ENCODE results near the gene CCIN.

The CCIN gene

DNA sequence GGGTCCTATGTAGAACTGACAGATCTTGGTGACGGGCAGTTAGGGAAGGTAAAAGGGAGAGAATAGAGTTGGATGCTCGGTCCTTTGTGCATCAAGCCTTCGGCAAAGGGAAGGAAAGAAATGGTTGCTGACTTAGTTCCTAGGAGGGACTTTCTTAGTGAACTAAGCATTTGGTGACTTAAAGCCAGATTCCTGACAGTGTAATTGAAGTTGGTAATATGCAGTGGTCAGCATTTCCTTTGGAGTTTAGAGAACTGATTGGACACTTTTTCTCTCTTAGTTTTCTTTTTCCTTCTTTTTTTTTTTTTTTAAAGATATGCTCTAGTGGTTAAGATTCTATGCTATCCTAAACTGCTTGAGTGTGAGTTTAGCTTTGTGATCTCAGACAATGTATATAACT is 23.8 kb downstream of the CCIN start:
- TF ChIP-seq, protein P1, sequence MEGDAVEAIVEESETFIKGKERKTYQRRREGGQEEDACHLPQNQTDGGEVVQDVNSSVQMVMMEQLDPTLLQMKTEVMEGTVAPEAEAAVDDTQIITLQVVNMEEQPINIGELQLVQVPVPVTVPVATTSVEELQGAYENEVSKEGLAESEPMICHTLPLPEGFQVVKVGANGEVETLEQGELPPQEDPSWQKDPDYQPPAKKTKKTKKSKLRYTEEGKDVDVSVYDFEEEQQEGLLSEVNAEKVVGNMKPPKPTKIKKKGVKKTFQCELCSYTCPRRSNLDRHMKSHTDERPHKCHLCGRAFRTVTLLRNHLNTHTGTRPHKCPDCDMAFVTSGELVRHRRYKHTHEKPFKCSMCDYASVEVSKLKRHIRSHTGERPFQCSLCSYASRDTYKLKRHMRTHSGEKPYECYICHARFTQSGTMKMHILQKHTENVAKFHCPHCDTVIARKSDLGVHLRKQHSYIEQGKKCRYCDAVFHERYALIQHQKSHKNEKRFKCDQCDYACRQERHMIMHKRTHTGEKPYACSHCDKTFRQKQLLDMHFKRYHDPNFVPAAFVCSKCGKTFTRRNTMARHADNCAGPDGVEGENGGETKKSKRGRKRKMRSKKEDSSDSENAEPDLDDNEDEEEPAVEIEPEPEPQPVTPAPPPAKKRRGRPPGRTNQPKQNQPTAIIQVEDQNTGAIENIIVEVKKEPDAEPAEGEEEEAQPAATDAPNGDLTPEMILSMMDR (IDR thresholded peaks at IDR 0.05; ENCODE audit: low read depth, low read length, missing control alignments) = no peak
- peak overlapping the region; percentile 97 for H3K4me3 ChIP-seq (ENCODE audit: low read depth, low read length)
- DNase-seq (ENCODE audit: low read depth) = no peak
- in situ Hi-C loops (cut with HindIII; ENCODE audit: low sequenced_read_pairs) = no loop called here

DNA sequence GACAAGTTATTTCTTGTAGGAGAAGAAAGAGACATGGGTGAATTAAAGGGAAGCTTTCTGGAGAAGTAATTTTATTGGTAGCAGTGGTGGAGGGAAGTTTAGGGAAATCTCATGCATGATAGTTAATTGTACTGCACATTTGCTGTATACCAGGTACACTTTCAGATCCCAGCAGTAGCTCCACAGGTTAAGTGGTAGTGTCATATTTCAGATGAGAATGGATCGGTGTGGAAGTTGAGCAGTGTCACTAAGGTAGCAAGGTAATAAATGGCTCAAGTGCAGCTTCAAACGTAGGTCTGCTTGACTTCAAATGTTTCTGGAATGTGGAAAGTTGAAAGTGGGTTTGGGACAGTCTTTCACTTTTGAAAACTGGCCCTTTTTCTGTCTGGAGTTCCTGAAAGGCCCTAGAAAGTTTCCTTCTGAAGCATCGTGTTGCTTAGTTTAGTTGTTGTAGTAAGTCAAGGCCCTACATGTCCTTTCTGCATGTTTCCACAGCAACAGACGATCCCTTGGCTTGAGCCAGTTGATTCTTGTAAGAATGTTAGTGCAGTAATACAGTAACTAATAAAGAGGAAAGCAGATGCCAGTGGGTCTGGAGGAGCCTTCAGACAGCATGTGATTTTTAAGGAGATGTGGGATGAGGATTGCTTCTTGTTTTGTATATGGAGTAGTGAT is 25.3 kb downstream of the CCIN start:
- no peak for DNase-seq (ENCODE audit: low read depth)
- H3K4me3 ChIP-seq (ENCODE audit: low read depth, low read length) = no peak overlapping the region
- in situ Hi-C loops (cut with HindIII; ENCODE audit: low sequenced_read_pairs) = no loop called here
- TF ChIP-seq, protein P1 (IDR thresholded peaks at IDR 0.05; ENCODE audit: low read depth, low read length, missing control alignments) = no peak

DNA sequence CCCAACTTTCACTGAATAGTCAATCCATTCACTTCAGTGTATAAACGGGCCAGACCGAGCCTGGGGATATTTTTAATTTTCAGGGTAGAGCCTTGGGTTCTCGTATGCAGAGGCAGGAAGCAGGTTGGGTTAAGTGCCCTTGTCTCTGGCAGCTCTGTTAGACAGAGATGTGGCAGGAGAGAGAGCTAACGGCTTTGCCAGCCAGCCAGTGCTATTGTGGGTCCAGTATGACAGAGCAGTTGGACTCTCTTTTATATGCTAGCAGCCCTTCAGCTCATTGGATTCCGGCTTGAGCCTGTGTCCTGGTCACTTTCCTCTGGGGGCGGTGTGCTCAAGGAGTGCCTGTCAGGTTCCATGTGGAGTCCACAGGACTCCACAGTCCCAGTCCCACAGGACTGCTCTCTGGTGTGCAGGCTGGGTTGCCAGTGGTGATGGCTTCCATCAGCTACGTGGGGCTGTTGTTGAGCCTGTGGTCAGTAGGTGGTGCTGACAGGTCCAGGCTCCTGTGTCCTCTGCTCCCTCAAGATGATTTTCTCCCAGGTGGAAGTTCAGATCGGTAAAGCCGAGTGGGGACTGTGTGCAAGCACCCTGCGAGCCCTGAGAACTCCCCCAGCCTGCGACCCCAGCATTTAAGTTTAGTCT is 35.8 kb downstream of the CCIN start:
- TF ChIP-seq, protein P1 (IDR thresholded peaks at IDR 0.05; ENCODE audit: low read depth, low read length, missing control alignments) = peak; percentile 36
- DNase-seq (ENCODE audit: low read depth) = no peak
- no peak overlapping the region for H3K4me3 ChIP-seq (ENCODE audit: low read depth, low read length)
- in situ Hi-C loops (cut with HindIII; ENCODE audit: low sequenced_read_pairs) = no loop called here

DNA sequence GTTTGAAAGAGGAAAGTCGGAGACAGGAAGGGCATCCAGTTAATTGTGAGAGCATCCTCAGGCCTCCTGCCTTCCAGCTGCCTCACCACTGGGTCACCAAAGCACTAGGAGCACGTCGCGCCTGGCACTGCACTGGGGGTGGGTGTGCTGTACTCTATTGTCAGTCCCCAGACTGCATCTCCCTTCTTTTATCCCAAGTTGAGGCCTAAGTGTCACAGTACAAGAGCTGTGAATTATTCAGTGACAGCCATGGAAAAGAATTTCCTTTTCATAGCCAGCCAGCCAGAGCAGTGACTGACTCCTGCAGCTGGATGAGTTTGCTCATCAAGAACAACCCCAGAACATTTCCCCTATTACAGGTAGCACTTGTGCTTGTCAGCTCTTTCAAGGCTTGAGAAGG is 37.8 kb downstream of the CCIN start:
- DNase-seq (ENCODE audit: low read depth) = no peak
- H3K4me3 ChIP-seq (ENCODE audit: low read depth, low read length) = no peak overlapping the region
- in situ Hi-C loops (cut with HindIII; ENCODE audit: low sequenced_read_pairs) = no loop called here
- TF ChIP-seq, protein P1 (IDR thresholded peaks at IDR 0.05; ENCODE audit: low read depth, low read length, missing control alignments) = no peak

DNA sequence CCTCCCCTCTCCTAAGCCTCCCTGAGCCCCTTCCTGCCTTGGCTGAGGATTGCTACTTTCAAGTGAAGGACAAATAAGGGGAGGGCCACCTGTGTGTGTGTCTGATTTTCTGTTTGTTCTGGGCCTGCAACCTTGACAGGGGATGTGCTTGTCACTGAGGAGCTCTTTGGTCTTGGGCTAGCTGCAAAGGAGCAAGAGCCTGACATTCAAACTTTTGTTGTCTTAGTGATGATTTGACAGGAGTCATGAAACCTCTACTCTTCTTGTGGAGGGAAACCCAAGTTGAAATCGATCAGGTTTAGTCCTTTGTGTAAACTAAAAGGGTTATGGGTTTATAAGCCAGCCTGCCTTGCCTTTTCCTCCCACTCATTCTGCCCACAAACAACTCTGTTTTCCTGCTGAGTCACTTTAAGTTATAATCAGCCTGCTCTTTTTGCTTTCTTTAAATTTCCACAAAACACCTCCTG is 38.4 kb downstream of the CCIN start:
- TF ChIP-seq, protein P1 (IDR thresholded peaks at IDR 0.05; ENCODE audit: low read depth, low read length, missing control alignments) = no peak
- H3K4me3 ChIP-seq (ENCODE audit: low read depth, low read length) = no peak overlapping the region
- in situ Hi-C loops (cut with HindIII; ENCODE audit: low sequenced_read_pairs) = no loop called here
- DNase-seq (ENCODE audit: low read depth) = no peak

DNA sequence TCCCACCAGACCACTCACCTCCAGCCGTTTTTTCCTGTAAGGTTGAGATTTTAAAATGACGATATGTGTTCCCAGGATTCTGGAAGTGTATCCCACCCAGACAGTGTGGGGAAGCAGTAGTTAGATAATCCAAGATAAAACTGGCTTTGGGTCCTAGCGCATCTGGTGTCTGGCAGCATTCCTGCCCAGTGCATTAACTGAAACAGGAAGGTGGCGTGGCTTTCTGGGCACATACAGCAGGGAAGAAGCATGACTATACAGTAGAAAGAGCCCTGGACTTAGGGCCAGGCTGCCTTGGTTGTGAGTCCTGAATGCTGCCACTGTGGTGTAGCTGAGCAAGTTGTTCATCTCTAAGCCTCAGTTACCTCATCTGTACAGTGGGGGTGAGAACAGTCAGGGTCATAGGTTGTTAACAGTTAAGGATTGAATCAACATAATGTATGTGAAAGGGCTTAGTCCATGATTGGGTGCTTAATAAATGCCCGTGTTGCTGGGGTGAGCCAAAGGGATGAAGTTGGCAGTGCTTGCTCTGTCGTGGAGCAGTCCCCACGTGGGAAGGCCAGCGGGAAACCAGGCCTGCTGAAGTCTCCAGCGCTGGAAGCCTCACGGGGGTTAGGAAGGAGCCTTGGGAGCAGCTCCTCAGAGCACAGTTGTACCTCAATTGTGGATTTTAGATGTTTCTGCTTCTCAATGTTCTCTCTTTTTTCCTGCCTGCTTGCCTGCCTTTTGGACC is 39.5 kb downstream of the CCIN start:
- no peak for DNase-seq (ENCODE audit: low read depth)
- in situ Hi-C loops (cut with HindIII; ENCODE audit: low sequenced_read_pairs) = no loop called here
- TF ChIP-seq, protein P1 (IDR thresholded peaks at IDR 0.05; ENCODE audit: low read depth, low read length, missing control alignments) = no peak
- no peak overlapping the region for H3K4me3 ChIP-seq (ENCODE audit: low read depth, low read length)

Data from astrocyte of the cerebellum (primary cell).